HTERT RPE-1 (cell line): ENCODE measurements around the gene ATG9B.

Experiments
- in situ Hi-C: fragments of 300-500 bp; cut with MboI; formaldehyde crosslinking; loops from 4 replicates; pipeline ENCODE4 v1.14.3; 2020; ENCODE audit warnings: low sequenced_read_pairs

Gene ATG9B

GRCh38 chr7:151006590-151007300 is 17.5 kb downstream of the ATG9B start:
- in situ Hi-C loops: no loop called here

- in situ Hi-C loops: no loop called here
These were observed 18.7 kb downstream of the ATG9B start for GRCh38 chr7:151005566-151005965.

GRCh38 chr7:151003572-151003971 is 20.7 kb downstream of the ATG9B start:
- in situ Hi-C loops: no loop called here

GRCh38 chr7:151001546-151001945 is 22.7 kb downstream of the ATG9B start:
- in situ Hi-C loops: no loop called here

GRCh38 chr7:151000897-151001495 is 23.3 kb downstream of the ATG9B start:
- in situ Hi-C loops: no loop called here

- in situ Hi-C loops: no loop called here
These were observed 24.6 kb downstream of the ATG9B start for GRCh38 chr7:150999497-151000230.

- in situ Hi-C loops: no loop called here
These were observed 25.3 kb downstream of the ATG9B start for GRCh38 chr7:150999001-150999400.

- in situ Hi-C loops: no loop called here
These were observed 26.0 kb downstream of the ATG9B start for GRCh38 chr7:150998341-150998740.

GRCh38 chr7:150997817-150998216 is 26.5 kb downstream of the ATG9B start:
- in situ Hi-C loops: no loop called here

- in situ Hi-C loops: no loop called here
These were observed 27.2 kb downstream of the ATG9B start for GRCh38 chr7:150997075-150997511.

GRCh38 chr7:150996376-150997074 is 27.8 kb downstream of the ATG9B start:
- in situ Hi-C loops: no loop called here

GRCh38 chr7:150994838-150995510 is 29.3 kb downstream of the ATG9B start:
- in situ Hi-C loops: no loop called here

GRCh38 chr7:150994141-150994837 is 30.0 kb downstream of the ATG9B start:
- in situ Hi-C loops: no loop called here

- in situ Hi-C loops: no loop called here
These were observed 30.8 kb downstream of the ATG9B start for GRCh38 chr7:150993511-150993910.

GRCh38 chr7:150992833-150993302 is 31.4 kb downstream of the ATG9B start:
- in situ Hi-C loops: no loop called here

- in situ Hi-C loops: no loop called here
These were observed 32.1 kb downstream of the ATG9B start for GRCh38 chr7:150992051-150992640.

GRCh38 chr7:150990416-150991186 is 33.7 kb downstream of the ATG9B start, which contains the start of gene NOS3:
TSS of gene NOS3 (plus strand) at chr7:150991017. CDS start at chr7:150993804, 2,787 bp downstream.
- in situ Hi-C loops: no loop called here

GRCh38 chr7:150989456-150989855 is 34.8 kb downstream of the ATG9B start:
- in situ Hi-C loops: no loop called here
